Measurements from ENCODE around the gene SMYD3.

GRCh38 chr1:245871191-245871590 is 635.9 kb downstream of the SMYD3 start:
- no peak for TF ChIP-seq CTCF (IDR thresholded peaks at IDR 0.05)
- TF ChIP-seq POLR2A (IDR thresholded peaks at IDR 0.05): no peak
- TF ChIP-seq POLR2AphosphoS5 (IDR thresholded peaks at IDR 0.05; ENCODE audit: insufficient read depth in 1 of 2, low read depth in 1 of 2): no peak
